B cell (primary cell): Measurements from ENCODE around the gene PARP12. TPM values are rescaled to one million over a fixed set of nuclear protein-coding genes. Genes with fewer than 3 reads are reported as not detected.

Experiments
- ATAC-seq: fragments of 200-7000 bp; cut with Tn5 transposase; one replicate; pipeline ENCODE4 v1.10.0; 2021; ENCODE audit warnings: low read depth, mild to moderate bottlenecking, moderate number of reproducible peaks, moderate library complexity
- CTCF ChIA-PET: fragments of 350-600 bp; sonication (Branson Sonifier 250); formaldehyde crosslinking; loops from one replicate; lab custom pipeline; 2021; ENCODE audit warnings: antibody characterized with exemption, inconsistent platforms; lab: Charles Lee
- POLR2A ChIA-PET: fragments of 350-600 bp; sonication (Branson Sonifier 250); formaldehyde crosslinking; loops from one replicate; lab custom pipeline; 2021; ENCODE audit warnings: antibody characterized with exemption; lab: Charles Lee
- DNase-seq: peaks from one replicate; pipeline ENCODE4 v3.0.0; 2013
- H2AFZ ChIP-seq: 2 replicates; pipeline ENCODE4 v1.6.1; 2012; ENCODE audit warnings: mild to moderate bottlenecking, low read depth, low read length; ENCODE audit not compliant: insufficient read depth, poor library complexity, severe bottlenecking
- H3K27ac ChIP-seq, 2 donors: 1 replicate in 1 of 2; 2 replicates in 1 of 2; pipeline ENCODE4 v1.5.1; 2012 to 2013; ENCODE audit warnings: low read length in 2 of 2, mild to moderate bottlenecking in 2 of 2, moderate library complexity in 1 of 2
- H3K27me3 ChIP-seq, 4 experiments: fragments of 200-600 bp in 1 of 4; sonication (generic) in 1 of 4; replicated peaks in 1 of 4; 1 replicate in 2 of 4; 2 replicates in 2 of 4; pipeline versions ENCODE4 v1.6.1 to v1.7.0; 2013 to 2016; ENCODE audit warnings: low read length in 3 of 4, mild to moderate bottlenecking in 2 of 4, mixed read lengths in 1 of 4, moderate library complexity in 1 of 4; ENCODE audit not compliant: insufficient read depth in 4 of 4, control insufficient read depth in 3 of 4; ENCODE audit errors: control extremely low read depth in 1 of 4
- H3K36me3 ChIP-seq, 2 experiments: replicated peaks in 1 of 2; 1 replicate in 1 of 2; 2 replicates in 1 of 2; pipeline versions ENCODE4 v1.6.1 to v1.7.1; 2013; ENCODE audit warnings: low read length in 1 of 2; ENCODE audit not compliant: insufficient read depth in 2 of 2, control insufficient read depth in 1 of 2; ENCODE audit errors: control extremely low read depth in 1 of 2, extremely low read depth in 1 of 2
- H3K4me1 ChIP-seq, 2 donors: fragments of 200-600 bp in 1 of 2; sonication (generic) in 1 of 2; 1 replicate in 1 of 2; 2 replicates in 1 of 2; pipeline versions ENCODE4 v1.5.1 to v1.6.1; 2013 to 2017; ENCODE audit warnings: low read length in 2 of 2; ENCODE audit not compliant: control insufficient read depth in 2 of 2, insufficient read depth in 2 of 2
- H3K4me2 ChIP-seq: replicated peaks from 2 replicates; pipeline ENCODE3; 2012; ENCODE audit warnings: mild to moderate bottlenecking, low read depth, low read length; ENCODE audit not compliant: poor library complexity, severe bottlenecking
- H3K4me3 ChIP-seq, 5 experiments: fragments of 200-600 bp in 1 of 5; sonication (generic) in 1 of 5; 1 replicate in 3 of 5; 2 replicates in 2 of 5; pipeline versions ENCODE4 v1.5.1 to v1.7.0; 2011 to 2016; ENCODE audit warnings: low read length in 4 of 5, mild to moderate bottlenecking in 4 of 5, low read depth in 2 of 5, control low read depth in 1 of 5, moderate library complexity in 1 of 5; ENCODE audit not compliant: insufficient read depth in 1 of 5; ENCODE audit errors: control extremely low read depth in 1 of 5, extremely low read depth in 1 of 5
- H3K79me2 ChIP-seq: fragments of 200-600 bp; sonication (generic); one replicate; pipeline ENCODE4 v1.6.0; 2016; ENCODE audit warnings: low read length; ENCODE audit not compliant: control insufficient read depth, insufficient read depth
- H3K9ac ChIP-seq: fragments of 200-600 bp; sonication (generic); 2 replicates; pipeline ENCODE4 v1.6.1; 2017; ENCODE audit warnings: mild to moderate bottlenecking, low read length, moderate library complexity
- H3K9me3 ChIP-seq, 3 donors: one replicate each; pipeline versions ENCODE4 v1.6.1 to v1.7.1; 2013; ENCODE audit warnings: low read length in 2 of 3; ENCODE audit not compliant: control insufficient read depth in 2 of 3, insufficient read depth in 1 of 3; ENCODE audit errors: control extremely low read depth in 1 of 3
- H4K20me1 ChIP-seq: 2 replicates; pipeline ENCODE4 v1.6.0; 2012; ENCODE audit warnings: mild to moderate bottlenecking, low read length; ENCODE audit not compliant: insufficient read depth, control insufficient read depth, poor library complexity, severe bottlenecking
- H3K27ac Mint-ChIP-seq: one replicate; pipeline ENCODE4 v1.8.0; 2021; ENCODE audit warnings: mixed read lengths
- H3K27me3 Mint-ChIP-seq: one replicate; pipeline ENCODE4 v1.8.0; 2021; ENCODE audit warnings: mixed read lengths
- H3K4me1 Mint-ChIP-seq: one replicate; pipeline ENCODE4 v1.8.0; 2021; ENCODE audit warnings: mixed read lengths
- H3K4me3 Mint-ChIP-seq: one replicate; pipeline ENCODE4 v1.8.0; 2021; ENCODE audit warnings: mixed read lengths
- H3K9me3 Mint-ChIP-seq: one replicate; pipeline ENCODE4 v1.8.0; 2022; ENCODE audit warnings: mixed read lengths; ENCODE audit not compliant: insufficient read depth
- CTCF ChIP-seq: fragments of 200-600 bp; IDR thresholded peaks from one replicate; pipeline ENCODE4 v1.8.0; 2022; ENCODE audit warnings: antibody characterized with exemption, mild to moderate bottlenecking
- EZH2 ChIP-seq: IDR thresholded peaks from 2 replicates; pipeline ENCODE4 v1.6.1; 2012; ENCODE audit warnings: borderline replicate concordance, low read depth, mild to moderate bottlenecking, moderate library complexity, low read length; ENCODE audit not compliant: insufficient read depth, poor library complexity, severe bottlenecking
- WGBS: methylation state at CpG from one replicate; pipeline ENCODE4 v1.1.5; 2013; ENCODE audit warnings: missing lambda C conversion rate; ENCODE audit not compliant: insufficient coverage; 5-methylcytosine and 5-hydroxymethylcytosine counted together
- intact Hi-C: fragments of 100-400 bp; cut with micrococcal nuclease; formaldehyde crosslinking; loops from one replicate; pipeline ENCODE4 v1.10.0; 2022
- polyA plus RNA-seq: library from polyadenylated mRNA; depleted of rRNA; stranded (reverse); fragments of >200 nt; gene quantifications from 2 replicates; pipeline ENCODE4 v1.2.3, GENCODE V29; 2012
- total RNA-seq, 2 donors: library from RNA; stranded (reverse); fragments of 120-200 nt in 1 of 2; gene quantifications; 1 replicate in 1 of 2; 2 replicates in 1 of 2; pipeline versions ENCODE4 v1.2.3 to v1.2.4, GENCODE V29; 2013 to 2022

The PARP12 gene
- total and polyA plus RNA-seq, 2 donors (not counting 1 experiment from before 2014, with no cell fraction given) = 170 to 177 TPM

- intact Hi-C loops = no loop called here
- H3K4me3 Mint-ChIP-seq = no peak overlapping the region
- H3K9me3 Mint-ChIP-seq = no peaks in the 10 kb centered on the region
- ChIA-PET CTCF (interaction anchor here (0.8 to 11.4 kb wide), 5 partner anchors 24 to 397 kb away, joined by 3 to 269 read pairs (median 4); no protein-coding TSS in a partner anchor), POLR2A (no interaction called here)
- WGBS = 87% methylated on average over 5 of the region's 6 CpGs
- Histone ChIP-seq H3K4me3 (no peak overlapping the region), H3K4me2 (no peak overlapping the region), H3K4me1 (peaks cover 0 to 2% of the 10 kb centered on the region in 2 donors), H3K27ac (no peak overlapping the region), H3K27me3 (no peaks in the 10 kb centered on the region), H3K36me3 (no peaks in the 10 kb centered on the region), H4K20me1 (no peaks in the 10 kb centered on the region), H3K79me2 (no peaks in the 10 kb centered on the region), H2AFZ (no peak overlapping the region), H3K9me3 (no peaks in the 10 kb centered on the region), H3K9ac (no peak overlapping the region)
- no peaks in the 10 kb centered on the region for H3K27me3 Mint-ChIP-seq
- TF ChIP-seq EZH2 = no peak
- TF ChIP-seq CTCF = no peak
- H3K27ac Mint-ChIP-seq = no peak overlapping the region
- H3K4me1 Mint-ChIP-seq = peaks cover 2% of the 10 kb centered on the region
- DNase-seq (no peak), ATAC-seq (no peak)
Observed at GRCh38 chr7:139999516-139999915, 63.2 kb downstream of the PARP12 start.

GRCh38 chr7:139998572-139998971 lies 64.2 kb downstream of the PARP12 start:
- intact Hi-C loops = no loop called here
- Mint-ChIP-seq H3K4me3 (no peak overlapping the region), H3K9me3 (no peaks in the 10 kb centered on the region), H3K27ac (no peak overlapping the region), H3K27me3 (no peaks in the 10 kb centered on the region), H3K4me1 (no peaks in the 10 kb centered on the region)
- no peak for DNase-seq
- Histone ChIP-seq H3K79me2 (no peaks in the 10 kb centered on the region), H2AFZ (no peak overlapping the region), H3K27ac (no peak overlapping the region), H3K9ac (no peak overlapping the region), H4K20me1 (no peaks in the 10 kb centered on the region), H3K4me1 (peaks cover 0 to 2% of the 10 kb centered on the region in 2 donors), H3K9me3 (no peaks in the 10 kb centered on the region), H3K4me3 (no peak overlapping the region), H3K27me3 (no peaks in the 10 kb centered on the region), H3K4me2 (no peak overlapping the region), H3K36me3 (no peaks in the 10 kb centered on the region)
- TF ChIP-seq CTCF (no peak), EZH2 (no peak)
- no CpG with 5 or more reads among the region's 4 CpGs for WGBS
- no peak for ATAC-seq
- ChIA-PET CTCF (interaction anchor here (0.8 to 11.4 kb wide), 4 partner anchors 23 to 396 kb away, joined by 3 to 269 read pairs (median 4); no protein-coding TSS in a partner anchor), POLR2A (no interaction called here)
